OCI-LY3 (cell line): ENCODE measurements around the gene KRTAP9-8.

Experiments
- CTCF ChIP-seq: fragments of 200-600, 300-600 bp; sonication (generic); IDR thresholded peaks from 2 replicates; pipeline ENCODE4 v1.5.1; 2014; ENCODE audit warnings: antibody characterized with exemption, low read length, low read depth
- EZH2phosphoT487 ChIP-seq: fragments of 200-600 bp; shearing (Covaris generic); IDR thresholded peaks from 2 replicates; pipeline ENCODE4 v1.6.1; 2018; ENCODE audit warnings: antibody characterized with exemption, mixed run types, low read depth

DNA sequence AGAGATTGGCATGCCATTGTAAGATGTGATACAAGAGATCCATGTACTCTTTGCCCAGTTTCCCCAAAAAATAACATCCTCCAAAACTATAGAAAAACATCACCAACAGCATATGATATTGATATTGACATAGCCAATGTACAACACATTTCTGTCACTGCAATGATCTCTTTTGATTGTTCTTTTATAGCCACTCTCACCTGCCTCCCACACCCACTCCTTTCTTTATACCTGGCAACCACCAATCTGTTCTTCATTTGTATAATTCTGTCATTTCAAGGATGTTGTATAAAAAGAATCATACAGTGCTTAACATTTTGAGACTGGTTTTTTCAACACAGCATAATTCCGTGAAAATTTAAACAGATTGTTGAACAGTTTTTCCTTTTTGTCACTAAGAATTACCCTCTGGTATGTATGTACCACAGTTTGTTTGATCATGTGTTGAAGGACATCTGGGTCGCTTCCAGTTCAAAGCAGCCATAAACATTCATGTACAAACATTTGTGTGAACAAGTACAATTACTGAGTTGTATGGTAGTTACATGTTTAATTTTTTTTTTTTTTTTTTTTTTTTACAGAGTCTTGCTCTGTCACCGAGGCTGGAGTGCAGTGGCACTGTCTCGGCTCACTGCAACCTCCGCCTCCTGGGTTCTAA lies 38.2 kb upstream of the KRTAP9-8 start:
- TF ChIP-seq CTCF (no peak), EZH2phosphoT487 (no peak)
